Activated CD8-positive, alpha-beta memory T cell treated with anti-CD3 and anti-CD28 coated beads, Interleukin-2, amount 50 U/mL, for 24 hours (primary cell): ENCODE data around the gene SLPI.
A peak's percentile ranks its signal among the peaks of the same experiment; 100 is the strongest.

Source experiments
- DNase-seq: peaks from one replicate; pipeline ENCODE4 v3.0.0-alpha.2; 2020; ENCODE audit errors: extremely low read depth

The SLPI gene, protein sequence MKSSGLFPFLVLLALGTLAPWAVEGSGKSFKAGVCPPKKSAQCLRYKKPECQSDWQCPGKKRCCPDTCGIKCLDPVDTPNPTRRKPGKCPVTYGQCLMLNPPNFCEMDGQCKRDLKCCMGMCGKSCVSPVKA

GRCh38 chr20:45254383-45255262, at the start of gene SLPI:
Gene SLPI, minus strand, starts transcription at chr20:45254564. Its CDS starts 21 bp downstream, at chr20:45254543.
- no peak for DNase-seq

DNA sequence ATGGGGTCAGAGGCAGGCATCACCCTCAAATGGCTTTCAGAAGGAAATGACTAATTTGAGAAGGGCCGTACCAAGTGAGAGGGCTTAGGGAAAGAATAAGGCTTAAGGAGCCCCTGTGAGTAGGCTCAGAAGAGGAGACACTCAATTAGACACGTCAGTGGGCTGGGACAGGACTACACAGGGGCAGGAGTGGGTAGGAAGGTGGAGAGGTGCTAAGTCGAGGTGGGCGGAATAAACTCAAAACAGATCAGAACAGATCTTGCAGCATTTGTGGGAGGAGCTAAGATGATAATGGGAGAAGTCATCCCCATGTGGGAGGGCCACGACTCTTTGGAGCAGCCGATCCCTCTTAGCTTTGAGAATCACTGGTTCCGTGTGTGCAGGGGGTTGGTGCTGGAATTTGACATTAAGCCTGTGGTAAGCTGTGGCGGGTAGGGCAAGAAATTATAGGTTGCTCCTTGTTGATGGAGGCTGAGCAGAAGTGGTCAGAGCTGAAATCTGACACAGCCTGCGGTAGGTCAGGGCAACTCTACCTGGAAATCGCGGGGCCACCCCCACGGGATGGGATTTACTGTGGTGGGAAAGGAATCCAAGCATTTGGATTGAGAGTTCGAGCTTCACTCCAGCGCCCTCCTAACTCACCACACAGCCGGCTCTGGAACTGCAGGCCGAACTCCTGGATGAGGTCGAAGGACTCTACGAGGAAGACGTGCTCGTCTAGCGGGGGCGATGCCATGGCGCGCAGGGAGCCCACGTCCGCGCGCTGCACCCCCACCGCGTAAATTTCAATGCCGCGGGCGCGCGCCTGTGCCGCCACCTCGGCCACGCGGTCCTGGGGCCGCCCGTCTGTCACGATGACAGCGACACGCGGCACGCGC, 49.5 kb upstream of the SLPI start:
- no peak for DNase-seq

DNA sequence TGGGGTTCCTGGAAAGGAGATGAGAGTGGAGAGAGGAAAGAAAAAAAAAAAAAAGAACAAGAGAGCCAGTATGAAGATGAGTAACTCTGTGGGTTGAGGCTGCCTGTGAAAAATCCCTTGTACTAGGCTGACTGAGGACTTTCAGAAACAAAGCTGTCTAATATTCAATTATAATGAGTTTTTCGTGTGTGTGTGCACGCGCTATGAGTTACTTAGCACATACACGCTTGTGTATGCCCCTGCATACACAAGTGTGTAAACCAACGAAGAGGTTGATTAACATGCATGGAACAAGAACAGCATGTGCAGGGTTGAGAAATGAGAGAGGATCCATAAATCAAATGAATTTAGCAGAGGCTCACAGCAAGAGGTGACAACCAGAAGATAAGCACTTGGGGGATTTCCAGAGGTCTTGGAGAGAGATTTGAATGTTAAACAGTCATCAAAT, 47.5 kb upstream of the SLPI start:
- DNase-seq = no peak

DNA sequence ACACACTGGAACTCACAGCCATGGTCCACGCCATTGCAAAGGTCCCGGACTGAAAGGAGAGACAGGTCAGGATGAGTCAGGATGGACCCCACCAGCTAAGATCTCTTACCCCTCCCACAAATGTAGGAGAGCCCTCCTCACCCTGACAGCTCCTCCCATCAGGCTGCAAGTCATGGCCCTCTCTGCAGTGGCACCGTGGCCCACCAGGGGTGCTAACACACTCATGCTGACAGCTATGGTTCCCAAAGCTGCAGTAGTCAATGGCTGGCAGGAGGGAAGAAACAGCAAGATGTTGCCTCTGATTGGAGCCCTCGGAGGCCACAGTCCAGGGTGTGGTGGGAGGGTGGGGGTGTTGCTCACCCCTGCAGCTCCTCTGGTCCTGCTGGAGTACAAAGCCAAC, 46.6 kb upstream of the SLPI start:
- DNase-seq = no peak

DNA sequence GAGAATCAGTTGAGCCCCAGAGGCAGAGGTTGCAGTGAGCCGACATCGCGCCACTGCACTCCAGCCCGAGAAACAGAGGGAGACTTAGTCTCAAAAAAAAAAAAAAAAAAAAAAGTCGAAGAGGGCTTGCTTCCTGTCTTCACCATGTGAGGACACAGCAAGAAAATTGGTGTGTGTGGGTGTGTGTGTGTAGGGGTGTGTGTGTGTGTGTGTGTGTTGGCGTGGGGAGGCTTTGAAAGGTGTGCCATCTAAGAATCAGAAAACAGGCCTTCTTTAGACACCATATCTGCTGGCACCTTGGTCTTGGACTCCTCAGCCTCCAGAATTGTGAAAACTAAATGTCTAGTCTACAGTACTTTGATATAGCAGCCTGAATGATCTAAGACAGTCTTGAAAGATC, 45.4 kb upstream of the SLPI start:
- no peak for DNase-seq

DNA sequence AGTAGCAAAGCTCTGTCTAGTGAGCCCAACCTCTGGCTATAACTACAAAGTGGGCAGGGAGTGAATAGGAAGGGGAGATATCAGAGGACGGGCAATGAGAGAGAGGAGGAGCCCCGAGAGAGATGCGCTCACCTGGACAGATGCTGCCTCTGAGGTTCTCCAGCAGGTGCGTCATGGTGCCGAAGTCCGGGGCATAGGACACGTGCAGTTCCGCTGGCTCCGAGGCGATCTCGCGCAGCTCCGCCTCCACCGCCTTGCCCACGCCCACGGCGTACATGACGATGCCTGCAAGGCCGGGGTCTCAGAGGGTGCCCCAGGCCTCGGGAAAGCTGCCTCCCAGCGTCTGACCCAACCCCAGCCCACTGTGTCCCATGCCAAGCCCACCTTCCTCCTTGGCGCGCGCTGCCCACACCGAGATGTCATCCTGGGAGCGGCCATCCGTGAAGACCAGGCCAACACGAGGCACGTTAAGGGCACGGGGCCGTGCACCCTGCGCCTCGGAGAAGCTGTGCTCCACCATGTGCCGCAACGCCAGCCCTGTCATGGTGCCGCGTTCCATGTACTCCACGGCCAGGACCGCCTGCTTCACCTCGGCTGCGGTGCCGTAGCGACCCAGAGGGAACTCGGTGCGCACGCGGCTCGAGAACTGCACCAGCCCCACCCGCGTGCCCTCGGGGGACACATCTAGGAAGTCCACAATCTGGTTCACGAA, 43.6 kb upstream of the SLPI start:
- DNase-seq = no peak

DNA sequence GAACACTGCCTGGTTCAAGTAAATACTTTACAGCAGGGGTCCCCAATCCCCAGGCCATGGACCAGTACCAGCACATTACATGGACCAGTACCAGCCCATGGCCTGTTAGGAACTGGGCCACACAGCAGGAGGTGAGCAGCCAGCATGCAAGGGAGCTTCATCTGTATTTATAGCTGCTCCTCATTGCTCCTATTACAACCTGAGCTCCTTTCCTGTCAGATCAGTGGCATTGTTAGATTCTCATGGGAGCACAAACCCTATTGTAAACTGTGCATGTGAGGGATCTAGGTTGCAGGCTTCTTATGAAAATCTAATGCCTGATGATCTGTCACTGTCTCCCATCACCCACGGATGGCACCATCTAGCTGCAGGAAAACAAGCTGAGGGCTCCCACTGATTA, 40.3 kb upstream of the SLPI start:
- DNase-seq = no peak

DNA sequence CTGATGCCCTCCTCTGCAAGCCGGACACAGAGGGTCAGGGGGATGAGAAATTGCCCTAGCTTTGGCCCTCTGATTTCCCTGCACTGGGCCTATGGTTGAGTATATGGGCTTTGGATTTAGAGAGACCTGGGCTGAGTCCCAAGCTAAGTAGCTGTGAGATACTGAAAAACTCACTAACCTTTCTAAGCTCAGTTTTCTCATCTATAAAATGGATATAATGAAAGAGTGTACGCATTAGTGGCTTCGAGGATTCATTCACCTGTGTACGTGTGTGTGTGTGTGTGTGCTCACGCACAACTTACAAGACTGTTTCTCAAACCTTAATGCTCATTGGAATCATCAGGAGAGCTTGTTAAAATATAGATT, 39.6 kb upstream of the SLPI start:
- DNase-seq = no peak

DNA sequence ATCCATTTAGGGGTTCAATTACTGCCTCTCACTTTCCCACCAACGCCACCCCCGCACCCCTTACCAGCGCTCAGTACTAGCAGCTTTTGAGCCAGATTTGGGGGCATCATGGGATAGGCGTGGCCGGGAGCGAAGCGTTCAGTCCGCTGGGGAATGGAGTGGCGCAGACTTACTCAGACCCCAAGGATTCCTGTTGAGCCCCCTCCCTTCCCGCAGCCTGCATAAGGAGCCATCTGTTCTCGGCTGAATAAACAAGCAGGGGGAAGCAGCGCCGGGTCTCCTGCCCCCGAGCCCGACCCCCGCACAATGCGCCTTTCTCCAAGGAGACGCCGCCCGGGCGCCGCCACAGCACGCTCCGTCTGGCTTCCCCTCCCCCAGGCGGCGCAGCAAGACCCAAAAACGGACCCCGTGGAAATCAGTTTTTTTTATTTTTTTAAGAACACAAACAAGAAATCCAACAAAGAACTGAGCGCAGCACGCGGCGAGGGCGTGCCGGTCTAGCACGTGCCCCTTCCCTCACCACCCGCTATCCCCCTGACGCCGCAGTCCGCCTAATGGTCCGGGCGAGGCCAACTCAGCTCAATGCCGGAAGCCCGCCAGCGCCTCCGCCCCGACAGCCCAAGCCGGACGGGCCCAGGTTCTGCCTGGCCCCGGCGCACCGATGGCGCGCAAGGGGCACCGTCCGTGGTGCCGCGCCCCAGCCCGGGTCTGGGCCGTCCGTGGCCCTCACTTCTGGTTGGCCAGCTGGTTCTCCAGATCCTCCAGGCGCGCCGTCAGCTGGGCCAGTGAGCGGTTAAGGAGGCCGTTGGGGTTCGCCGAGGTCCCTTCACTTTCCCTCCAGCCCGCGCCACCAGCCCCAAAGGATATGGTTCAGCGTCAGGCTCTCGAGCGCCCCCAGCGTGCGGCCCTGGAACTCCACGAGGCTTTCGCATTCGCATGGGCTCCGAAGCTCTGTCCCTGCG, 39.0 kb upstream of the SLPI start:
- DNase-seq = peak; percentile 41

DNA sequence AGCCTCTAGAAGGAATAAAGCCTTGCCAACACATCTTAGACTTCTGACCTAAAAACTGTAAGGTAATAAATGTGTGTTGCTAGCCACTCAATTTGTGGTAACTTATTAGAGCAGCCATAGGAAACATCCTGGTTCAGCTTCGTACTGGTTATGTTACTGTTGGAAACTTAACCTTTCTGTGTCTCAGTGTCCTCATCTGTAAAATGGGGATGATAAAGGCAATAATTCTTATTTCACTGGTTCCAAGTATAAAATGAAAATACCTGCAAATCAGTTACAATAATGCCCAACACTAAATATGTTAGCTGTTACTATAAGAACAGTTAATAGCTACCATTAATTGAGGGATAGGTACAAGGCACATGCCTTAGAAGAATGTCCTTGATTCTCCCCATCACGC, 38.0 kb upstream of the SLPI start:
- DNase-seq = no peak

- no peak for DNase-seq
These were observed 37.2 kb upstream of the SLPI start for GRCh38 chr20:45291526-45291925.

DNA sequence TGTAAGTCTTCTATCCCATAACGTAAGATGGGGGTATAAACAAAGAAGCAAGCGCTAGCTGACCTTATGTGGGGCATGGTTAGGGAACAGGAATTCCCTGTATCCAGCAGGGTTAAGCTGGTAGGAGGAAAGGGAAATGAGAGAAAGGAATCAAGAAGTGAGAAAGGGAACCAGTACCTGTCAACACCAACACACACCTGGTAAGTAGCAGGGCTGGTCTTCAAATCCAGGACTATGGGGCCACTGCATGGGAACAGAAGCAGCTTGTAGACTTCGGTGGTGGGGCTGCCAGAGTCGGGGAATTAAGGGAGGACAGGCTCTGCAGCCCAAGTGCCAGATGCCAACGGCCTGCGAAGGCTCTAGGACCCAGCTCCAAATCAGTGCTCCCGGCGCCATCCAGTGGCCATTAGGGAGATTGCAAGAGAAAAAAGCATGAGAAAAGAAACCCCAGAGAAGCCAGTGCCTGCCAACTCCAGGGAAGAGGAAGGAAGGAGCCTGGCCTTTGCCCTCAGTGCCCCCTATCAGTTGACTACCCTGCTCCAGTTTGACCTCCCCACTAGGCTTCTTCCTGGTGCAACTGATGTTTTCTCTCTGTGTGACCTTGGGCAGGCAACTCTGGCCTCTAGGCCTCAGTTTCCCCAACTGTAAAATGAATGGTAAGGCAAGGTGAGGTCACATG, 36.5 kb upstream of the SLPI start:
- peak; percentile 40 for DNase-seq

DNA sequence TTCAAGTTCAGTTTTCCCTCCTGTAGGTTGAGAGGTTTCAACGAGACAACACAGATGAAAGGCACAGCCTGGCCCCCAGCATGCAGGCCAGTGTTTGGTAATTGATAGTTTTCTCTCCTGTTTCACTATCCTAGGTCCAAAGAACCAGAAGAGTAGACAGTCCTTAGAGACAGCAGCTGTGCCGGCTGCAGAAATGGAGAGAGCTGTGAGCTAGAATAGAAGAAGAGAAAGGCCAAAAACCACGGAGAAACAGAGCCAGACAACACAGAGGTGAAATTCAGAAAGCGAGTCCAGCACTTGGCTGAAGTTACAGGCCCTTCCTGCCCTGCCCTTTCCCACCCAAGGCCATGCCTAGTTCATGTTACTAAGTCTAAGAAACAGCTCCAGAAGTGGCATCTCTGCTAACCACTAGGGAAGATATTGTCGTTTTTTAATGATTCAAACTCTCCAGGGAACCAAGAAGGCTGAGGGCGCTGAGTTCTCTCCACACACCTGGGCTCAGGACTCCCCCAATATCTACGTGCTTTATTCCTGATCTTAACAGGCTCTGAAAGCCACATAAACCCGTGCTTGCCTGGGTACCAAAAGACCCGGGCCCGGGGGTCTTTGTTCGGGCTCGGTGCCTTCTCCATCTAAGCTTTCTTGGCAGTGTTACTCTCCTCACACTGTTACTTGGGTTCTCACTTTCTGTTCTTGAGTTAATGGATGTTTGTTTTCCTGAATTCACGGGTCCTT, 35.7 kb upstream of the SLPI start:
- no peak for DNase-seq

DNA sequence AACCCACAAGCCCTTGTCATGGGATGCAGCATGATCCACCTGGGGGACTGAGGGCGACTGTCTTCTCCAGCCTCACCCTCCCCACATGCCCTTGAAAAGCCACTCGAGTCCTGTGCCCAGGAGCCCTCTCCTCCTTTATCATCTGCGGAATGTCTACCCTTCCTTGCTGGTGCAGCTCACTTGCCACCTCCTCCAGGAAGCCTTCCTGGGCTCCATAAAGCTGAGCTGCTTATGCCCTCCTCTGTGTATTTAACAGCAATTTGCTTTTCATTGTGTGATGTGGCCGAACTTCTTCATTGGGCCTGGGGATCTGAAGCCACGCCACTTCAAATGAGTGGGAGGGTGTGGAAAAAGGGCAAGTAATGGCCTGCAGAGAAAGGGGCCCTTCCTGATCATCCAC, 34.5 kb upstream of the SLPI start:
- no peak for DNase-seq

GRCh38 chr20:45288376-45288775, 34.0 kb upstream of the SLPI start:
- DNase-seq = no peak

GRCh38 chr20:45283551-45284057, 29.2 kb upstream of the SLPI start:
- DNase-seq = no peak

DNA sequence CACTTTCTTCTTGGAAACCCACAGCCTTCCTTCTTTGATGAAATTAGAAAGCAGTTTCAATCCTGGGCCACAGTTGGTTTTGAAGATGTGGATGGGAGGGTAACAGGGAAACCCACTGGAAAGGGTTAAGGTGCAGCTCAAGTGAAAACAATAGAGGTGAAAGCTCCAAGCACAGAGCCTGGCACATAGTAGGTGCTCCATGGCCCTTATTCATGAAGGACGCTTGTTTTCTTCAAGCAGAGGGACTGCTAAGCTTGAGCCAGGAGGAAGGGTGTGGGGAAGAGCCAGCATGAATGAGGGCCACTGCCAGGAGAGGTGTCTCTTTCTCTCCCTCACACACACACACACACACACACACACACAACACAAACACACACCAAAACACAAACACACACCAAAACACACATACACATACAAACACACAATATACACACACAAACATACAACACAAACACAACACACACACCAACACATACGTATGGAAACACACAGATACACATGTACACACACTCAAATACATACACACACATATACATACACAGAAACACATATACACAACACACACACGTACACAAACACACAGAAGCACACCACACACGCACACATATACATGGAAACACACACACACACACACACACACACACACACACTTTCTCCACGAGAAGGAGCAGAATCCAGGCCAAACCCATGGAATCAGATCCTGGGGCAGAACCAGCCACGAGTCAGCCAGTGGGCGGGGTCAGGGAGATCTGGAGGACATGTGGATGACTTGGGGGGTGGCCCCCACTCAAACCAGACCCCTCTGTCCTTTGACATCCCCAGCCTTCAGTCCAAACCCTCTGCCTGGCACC, 28.6 kb upstream of the SLPI start:
- DNase-seq = no peak

GRCh38 chr20:45279992-45280391, 25.6 kb upstream of the SLPI start:
- no peak for DNase-seq
